ENCODE results near the gene WFDC2.

The WFDC2 gene

GRCh38 chr20:45495501-45495941 is 26.0 kb downstream of the WFDC2 start:
- DNase-seq (ENCODE audit: low read depth in 1 of 2, low spot score in 1 of 2), result no peak

GRCh38 chr20:45496166-45496565 is 26.6 kb downstream of the WFDC2 start:
- no peak for DNase-seq (ENCODE audit: low read depth in 1 of 2, low spot score in 1 of 2)

- DNase-seq (ENCODE audit: low read depth in 1 of 2, low spot score in 1 of 2), result no peak
These were observed 28.5 kb downstream of the WFDC2 start for GRCh38 chr20:45497971-45498494.

GRCh38 chr20:45500022-45500421 is 30.5 kb downstream of the WFDC2 start:
- DNase-seq (ENCODE audit: low read depth in 1 of 2, low spot score in 1 of 2), result no peak

GRCh38 chr20:45501600-45501999 is 32.0 kb downstream of the WFDC2 start:
- DNase-seq (ENCODE audit: low read depth in 1 of 2, low spot score in 1 of 2), result no peak

- DNase-seq (ENCODE audit: low read depth in 1 of 2, low spot score in 1 of 2), result no peak
These were observed 33.0 kb downstream of the WFDC2 start for GRCh38 chr20:45502561-45502960.

- no peak for DNase-seq (ENCODE audit: low read depth in 1 of 2, low spot score in 1 of 2)
These were observed 33.9 kb downstream of the WFDC2 start for GRCh38 chr20:45503403-45503802.

GRCh38 chr20:45506398-45506797 is 36.8 kb downstream of the WFDC2 start:
- DNase-seq (ENCODE audit: low read depth in 1 of 2, low spot score in 1 of 2), result no peak

- no peak for DNase-seq (ENCODE audit: low read depth in 1 of 2, low spot score in 1 of 2)
These were observed 37.7 kb downstream of the WFDC2 start for GRCh38 chr20:45507011-45507820.

GRCh38 chr20:45508068-45508886 is 38.7 kb downstream of the WFDC2 start:
- DNase-seq (ENCODE audit: low read depth in 1 of 2, low spot score in 1 of 2), result no peak

GRCh38 chr20:45509091-45509490 is 39.5 kb downstream of the WFDC2 start:
- no peak for DNase-seq (ENCODE audit: low read depth in 1 of 2, low spot score in 1 of 2)

- no peak for DNase-seq (ENCODE audit: low read depth in 1 of 2, low spot score in 1 of 2)
These were observed 40.8 kb downstream of the WFDC2 start for GRCh38 chr20:45510242-45510862.

- DNase-seq (ENCODE audit: low read depth in 1 of 2, low spot score in 1 of 2), result no peak
These were observed 45.8 kb downstream of the WFDC2 start, which contains the start of gene SPINT3 for GRCh38 chr20:45515147-45515913. Gene SPINT3, minus strand, starts transcription at chr20:45515622. Its CDS starts 14 bp downstream, at chr20:45515608.

GRCh38 chr20:45518282-45518681 is 48.7 kb downstream of the WFDC2 start:
- no peak for DNase-seq (ENCODE audit: low read depth in 1 of 2, low spot score in 1 of 2)

- no peak for DNase-seq (ENCODE audit: low read depth in 1 of 2, low spot score in 1 of 2)
These were observed 54.3 kb downstream of the WFDC2 start for GRCh38 chr20:45523821-45524220.

- DNase-seq (ENCODE audit: low read depth in 1 of 2, low spot score in 1 of 2), result no peak
These were observed 57.7 kb downstream of the WFDC2 start for GRCh38 chr20:45527294-45527693.
